T47D (cell line): ENCODE measurements around the gene PSTK.

ENCODE experiments used
- DNase-seq, 2 experiments: peaks; one replicate each; pipeline versions ENCODE4 v3.0.0 to v3.0.0-alpha.2; 2011 to 2012; ENCODE audit warnings: low read depth in 1 of 2, low spot score in 1 of 2
- JUND ChIP-seq: IDR thresholded peaks from 2 replicates; pipeline ENCODE4 v1.6.1; 2012; ENCODE audit warnings: low read depth
- in situ Hi-C: cut with HindIII; loops from 2 replicates; pipeline ENCODE4 v1.10.0; 2016; ENCODE audit warnings: low sequenced_read_pairs, low pct_unique_long_range_greater_than_20kb

The PSTK gene

DNA sequence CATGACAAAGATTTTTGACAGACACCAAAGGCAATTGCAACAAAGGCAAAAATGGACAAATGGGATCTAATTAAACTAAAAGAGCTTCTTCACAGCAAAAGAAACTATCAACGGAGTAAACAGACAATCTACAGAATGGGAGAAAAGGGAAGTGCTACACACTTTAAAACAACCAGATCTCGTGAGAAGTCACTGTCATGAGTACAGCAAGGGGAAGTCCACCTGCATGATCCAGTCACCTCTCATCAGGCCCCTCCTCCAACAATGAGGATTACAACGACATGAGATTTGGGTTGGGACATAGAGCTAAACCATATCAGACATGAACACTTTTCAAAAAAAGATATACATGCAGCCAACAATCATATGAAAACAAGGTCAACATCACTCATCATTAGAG lies 11.5 kb upstream of the PSTK start:
- in situ Hi-C loops: no loop called here
- no peak for TF ChIP-seq JUND
- DNase-seq: no peak

DNA sequence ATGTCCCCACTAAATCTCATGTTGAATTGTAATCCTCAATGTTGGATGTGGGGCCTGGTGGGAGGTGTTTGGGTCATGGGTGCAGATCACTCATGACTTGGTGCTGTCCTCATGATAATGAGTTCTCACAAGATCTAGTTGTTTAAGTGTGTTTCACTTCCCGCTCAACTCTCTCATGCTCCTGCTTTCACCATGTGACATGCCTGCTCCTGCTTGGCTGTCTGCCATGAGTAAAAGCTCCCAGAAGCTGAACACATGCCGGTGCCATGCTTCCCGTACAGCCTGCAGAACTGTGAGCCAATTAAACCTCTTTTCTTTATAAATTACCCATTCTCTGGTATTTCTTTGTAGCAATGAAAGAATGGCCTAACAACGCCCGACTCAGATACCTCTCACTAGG lies 6.2 kb upstream of the PSTK start:
- DNase-seq: no peak
- TF ChIP-seq JUND: no peak
- in situ Hi-C loops: no loop called here

DNA sequence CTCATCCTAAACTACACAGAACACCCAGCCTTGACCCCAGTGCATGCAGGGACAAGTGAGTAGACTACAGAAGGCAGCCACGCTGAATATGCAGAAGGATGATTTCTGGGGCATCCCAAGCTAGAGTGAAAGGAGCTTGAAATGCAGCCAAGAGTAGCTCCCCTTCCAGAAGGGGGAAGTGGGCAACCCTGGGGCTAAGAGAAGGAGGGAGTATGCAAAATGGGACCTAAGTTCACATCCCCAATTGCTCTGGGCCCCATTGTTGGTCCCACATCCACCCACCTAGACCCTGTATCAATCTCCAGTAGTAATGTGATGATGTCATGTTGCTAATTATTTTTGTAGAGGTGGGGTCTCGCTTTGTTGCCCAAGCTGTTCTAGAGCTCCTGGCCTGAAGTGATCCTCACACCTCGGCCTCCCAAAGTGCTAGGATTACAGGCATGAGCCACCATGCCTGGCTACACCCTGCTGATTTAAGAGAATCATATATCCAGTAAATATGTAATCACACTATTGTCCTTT lies 5.6 kb upstream of the PSTK start:
- TF ChIP-seq JUND: no peak
- in situ Hi-C loops: no loop called here

GRCh38 chr10:122981066-122981464 lies 864 bp downstream of the PSTK start:
- DNase-seq: peak in 1 of 2 experiments; percentile 48

More for the DNA sequence above, 5.6 kb upstream of the PSTK start:
- DNase-seq: no peak

GRCh38 chr10:122983898-122984297 lies 3.7 kb downstream of the PSTK start:
- in situ Hi-C loops: no loop called here
- no peak for DNase-seq
- no peak for TF ChIP-seq JUND

More at GRCh38 chr10:122981066-122981464, 864 bp downstream of the PSTK start:
- TF ChIP-seq JUND: no peak
- in situ Hi-C loops: no loop called here

GRCh38 chr10:122984708-122985107 lies 4.5 kb downstream of the PSTK start:
- in situ Hi-C loops: no loop called here
- TF ChIP-seq JUND: no peak
- DNase-seq: no peak

GRCh38 chr10:122986335-122986734 lies 6.1 kb downstream of the PSTK start:
- no peak for DNase-seq
- no peak for TF ChIP-seq JUND
- in situ Hi-C loops: no loop called here

DNA sequence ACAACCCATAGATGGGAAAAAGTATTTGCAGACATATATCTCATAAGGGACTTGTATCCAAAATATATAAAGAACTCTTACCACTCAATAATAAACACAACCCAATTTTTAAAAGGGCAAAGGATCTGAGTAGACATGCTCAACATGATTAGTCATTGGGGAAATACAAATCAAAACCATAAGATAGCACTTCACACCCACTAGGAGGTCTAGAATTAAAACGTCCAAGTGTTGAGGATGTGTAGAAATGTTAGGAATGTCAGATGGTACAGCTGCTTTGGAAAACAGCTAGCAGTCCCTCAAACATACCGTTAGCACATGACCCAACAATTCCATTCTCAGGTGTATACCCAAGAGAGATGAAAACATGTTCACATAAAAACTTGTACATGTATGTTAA lies 8.3 kb downstream of the PSTK start:
- no peak for TF ChIP-seq JUND
- DNase-seq: no peak
- in situ Hi-C loops: no loop called here

DNA sequence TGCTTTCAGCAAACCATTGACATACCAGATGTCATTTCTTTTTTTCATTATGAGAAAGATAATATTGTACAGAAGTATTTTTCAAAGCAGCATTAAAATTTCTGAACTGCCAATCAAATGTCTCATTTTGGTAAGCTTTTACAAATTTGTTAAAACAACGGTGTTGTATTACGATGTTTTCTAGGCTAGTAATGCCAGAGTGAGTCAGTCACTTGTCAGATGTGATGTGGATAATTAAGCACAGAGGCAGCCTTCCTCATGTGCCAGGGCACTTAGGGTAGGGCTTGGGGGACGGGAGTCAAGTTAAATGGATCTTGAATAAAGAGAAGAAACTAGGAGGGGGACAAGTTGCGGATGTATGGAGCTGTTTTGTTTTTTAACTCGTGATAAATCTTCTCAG lies 10.1 kb downstream of the PSTK start:
- no peak for DNase-seq
- TF ChIP-seq JUND: no peak
- in situ Hi-C loops: no loop called here

DNA sequence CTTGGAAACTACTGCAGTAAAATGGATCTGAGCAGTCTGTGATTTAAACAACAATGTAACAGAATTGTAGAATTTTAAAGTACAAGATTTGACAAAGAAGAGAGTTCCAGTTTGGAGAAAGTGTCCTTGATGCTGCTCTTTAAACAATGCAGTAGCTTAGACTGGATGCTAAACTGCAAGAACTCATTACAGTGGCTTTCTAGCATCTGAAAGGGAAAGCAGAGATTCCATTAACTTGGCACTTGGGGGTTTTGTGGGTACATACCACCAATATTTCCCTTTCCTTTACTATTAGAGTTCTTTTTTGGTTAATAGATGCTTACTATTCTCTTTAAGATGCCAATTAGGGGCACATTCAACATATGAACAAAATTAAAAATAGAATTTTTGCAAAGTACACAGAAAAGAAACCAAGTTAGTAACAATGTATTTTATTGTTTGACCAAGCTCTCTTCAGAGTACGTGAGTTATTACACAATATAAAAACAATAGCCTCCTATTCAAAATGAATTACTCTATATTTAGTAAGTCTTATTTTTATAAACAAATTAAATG lies 11.9 kb downstream of the PSTK start:
- no peak for DNase-seq
- in situ Hi-C loops: no loop called here
- TF ChIP-seq JUND: no peak

GRCh38 chr10:122993797-122994336 lies 13.7 kb downstream of the PSTK start:
- in situ Hi-C loops: no loop called here
- no peak for DNase-seq
- TF ChIP-seq JUND: no peak

DNA sequence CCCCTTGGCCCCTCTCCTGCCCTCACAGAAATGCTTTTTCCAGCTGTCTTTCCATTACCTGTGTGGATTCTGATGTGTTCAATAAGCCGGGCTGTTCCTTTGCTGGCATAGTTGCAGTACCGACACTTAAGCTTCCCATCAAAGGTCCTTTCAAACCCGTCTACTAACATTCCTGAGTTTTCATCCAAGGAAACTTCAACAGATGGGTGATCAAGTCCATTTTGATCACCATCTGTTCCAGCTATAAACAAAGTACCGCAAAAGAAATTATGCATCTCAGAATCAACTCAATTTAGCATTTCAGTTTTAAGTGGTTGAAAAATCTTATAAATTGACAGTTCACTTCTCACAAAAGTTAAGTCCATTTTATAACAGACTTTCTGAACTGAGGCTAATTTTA lies 15.7 kb downstream of the PSTK start:
- in situ Hi-C loops: no loop called here
- DNase-seq: no peak
- TF ChIP-seq JUND: no peak

GRCh38 chr10:122997864-122998263 lies 17.7 kb downstream of the PSTK start:
- no peak for DNase-seq
- in situ Hi-C loops: no loop called here
- TF ChIP-seq JUND: no peak

DNA sequence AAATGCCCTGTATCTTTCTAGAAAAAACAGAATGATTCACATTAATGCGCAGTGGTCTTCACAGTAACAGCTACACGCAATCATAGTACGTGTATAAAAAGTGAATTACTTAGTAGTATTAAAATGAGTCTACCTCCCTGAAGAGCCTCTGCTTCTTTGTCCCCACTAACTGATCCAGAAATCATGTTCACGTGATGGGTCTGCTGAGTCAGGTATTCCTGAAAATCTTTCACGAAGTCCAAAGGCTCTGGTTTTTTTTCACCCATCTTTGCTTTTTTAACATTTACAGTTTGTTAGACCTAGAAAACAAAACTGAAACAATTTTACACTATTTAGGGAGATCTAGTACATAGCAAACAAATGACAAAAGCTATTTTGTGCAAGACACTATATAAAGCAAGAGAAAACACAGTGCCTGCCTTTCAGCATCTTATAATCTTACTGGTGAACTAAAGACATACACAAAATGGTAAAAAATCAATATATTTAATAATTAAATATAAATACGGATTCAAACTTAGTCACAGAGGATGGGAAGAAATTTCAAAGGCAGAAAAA lies 18.2 kb downstream of the PSTK start:
- no peak for DNase-seq
- in situ Hi-C loops: no loop called here
- no peak for TF ChIP-seq JUND
